HG03045 (cell line): Measurements from ENCODE around the gene BOD1L2.

Experiments used
- ATAC-seq: cut with Tn5 transposase; IDR thresholded peaks from one replicate; pipeline ENCODE4 v1.9.1; 2021; ENCODE audit warnings: mild to moderate bottlenecking, moderate library complexity; ENCODE audit not compliant: unreplicated experiment

The BOD1L2 gene

GRCh38 chr18:57149531-57149930 is 2.6 kb downstream of the BOD1L2 start:
- ATAC-seq, result no peak

- no peak for ATAC-seq
These were observed 3.2 kb downstream of the BOD1L2 start for GRCh38 chr18:57150081-57150480.

- ATAC-seq, result no peak
These were observed 3.9 kb downstream of the BOD1L2 start for GRCh38 chr18:57150828-57151227.

- ATAC-seq, result no peak
These were observed 7.4 kb downstream of the BOD1L2 start for GRCh38 chr18:57154191-57154830.

- no peak for ATAC-seq
These were observed 17.5 kb downstream of the BOD1L2 start for GRCh38 chr18:57164401-57164800.

GRCh38 chr18:57167617-57168308 is 20.9 kb downstream of the BOD1L2 start:
- ATAC-seq, result no peak

- ATAC-seq, result no peak
These were observed 24.1 kb downstream of the BOD1L2 start for GRCh38 chr18:57171026-57171425.

GRCh38 chr18:57175532-57175931 is 28.6 kb downstream of the BOD1L2 start:
- no peak for ATAC-seq

- ATAC-seq, result no peak
These were observed 38.5 kb downstream of the BOD1L2 start for GRCh38 chr18:57185434-57185833.

- ATAC-seq, result no peak
These were observed 42.1 kb downstream of the BOD1L2 start for GRCh38 chr18:57188851-57189557.

- no peak for ATAC-seq
These were observed 43.1 kb downstream of the BOD1L2 start for GRCh38 chr18:57190026-57190425.

- ATAC-seq, result no peak
These were observed 47.2 kb downstream of the BOD1L2 start for GRCh38 chr18:57194070-57194469.

GRCh38 chr18:57194622-57195021 is 47.7 kb downstream of the BOD1L2 start:
- no peak for ATAC-seq

GRCh38 chr18:57195341-57195740 is 48.5 kb downstream of the BOD1L2 start:
- ATAC-seq, result no peak

GRCh38 chr18:57197261-57197660 is 50.4 kb downstream of the BOD1L2 start:
- ATAC-seq, result no peak

GRCh38 chr18:57198073-57198472 is 51.2 kb downstream of the BOD1L2 start:
- no peak for ATAC-seq
